ENCODE measurements around the gene PLK2. TPM values are rescaled to one million over a fixed set of nuclear protein-coding genes. Genes with fewer than 3 reads are reported as not detected.

Gene PLK2
- total RNA-seq = 166 and 174 TPM in 2 replicates

DNA sequence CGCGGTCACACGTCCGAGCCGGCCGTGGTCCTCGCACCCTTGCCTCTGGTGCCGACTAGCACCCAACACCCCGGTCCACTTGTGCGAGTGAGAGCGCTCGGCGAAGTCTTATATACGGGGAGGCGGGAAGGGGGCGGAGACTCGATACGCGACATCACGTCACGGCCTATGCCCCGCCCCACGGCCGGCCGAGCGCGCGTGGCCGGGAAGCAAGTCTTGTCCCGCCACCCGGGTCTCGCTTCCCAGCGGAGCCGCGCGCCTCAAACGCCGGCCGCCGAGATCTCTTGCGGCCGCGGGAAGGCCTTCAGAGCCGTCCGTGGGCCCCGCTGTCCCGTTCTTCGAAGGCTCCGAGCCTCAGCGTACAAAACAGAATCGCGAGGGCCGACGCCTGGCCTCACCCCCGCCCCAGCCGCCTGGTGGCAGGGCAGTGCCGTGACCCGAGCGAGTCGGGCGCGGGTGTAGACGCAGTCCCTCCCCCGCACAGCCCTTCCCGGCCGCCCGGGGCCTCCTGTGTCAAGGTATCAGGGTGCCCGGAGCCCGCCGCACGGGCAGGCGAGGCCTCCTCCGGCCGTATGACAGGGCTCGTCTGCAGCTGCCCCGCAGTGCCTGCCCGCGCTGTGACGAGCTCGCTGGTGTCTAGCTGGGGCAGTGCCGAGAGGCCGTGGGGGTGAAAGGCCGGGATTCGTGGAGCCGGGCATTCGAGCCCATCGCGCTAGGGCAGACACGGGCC lies at the start of gene PLK2:
PLK2 (minus strand) TSS at position 85 of the 730 bp plus-strand sequence. CDS start 127 bp downstream, outside the sequence.

DNA sequence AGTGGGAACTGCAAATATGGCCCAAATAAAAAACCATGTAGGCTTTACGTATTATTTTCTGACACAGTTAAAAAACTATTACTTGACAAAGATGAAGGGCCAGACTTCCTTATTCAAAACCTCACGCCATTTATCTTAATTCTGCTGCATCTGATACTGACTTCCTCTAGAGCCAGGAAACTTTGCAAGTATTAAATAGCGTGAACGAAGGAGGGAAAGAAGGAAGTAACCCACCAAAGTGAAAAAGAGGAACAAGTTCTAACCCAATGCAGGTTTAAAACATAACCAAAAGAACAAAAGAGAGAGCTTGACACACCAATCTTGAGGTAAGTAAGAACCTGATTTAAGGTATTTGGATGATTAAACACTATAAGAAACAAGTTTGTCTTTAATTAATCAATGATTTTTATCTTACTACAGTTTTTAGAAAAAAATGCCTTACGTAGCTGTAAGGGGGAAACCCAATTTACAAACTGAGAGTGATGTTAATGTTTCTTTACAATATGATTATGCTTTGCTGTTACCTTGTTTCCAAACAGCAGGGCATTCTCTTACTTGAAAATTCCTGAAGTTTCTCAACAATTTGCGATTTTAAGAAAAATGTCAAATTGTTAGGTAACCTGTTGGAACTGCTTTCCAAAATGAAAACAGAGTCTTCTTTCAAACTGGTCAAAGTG lies 31.5 kb upstream of the PLK2 start, which contains the start of gene GAPT:
GAPT (plus strand) TSS at position 220 of the 677 bp plus-strand sequence. CDS start 3,102 bp downstream, outside the sequence.

Other genes with a start within 250 kb of the PLK2 start
- not detected in 2 replicates for gene GAPT, start 31.3 kb upstream of the PLK2 start, total RNA-seq
- gene RAB3C, start 123.0 kb upstream of the PLK2 start, total RNA-seq = not detected in 2 replicates